Muscle layer of duodenum (tissue), 2 donors: ENCODE measurements around the gene MAP4K2.
A peak's percentile ranks its signal among the peaks of the same experiment; 100 is the strongest.
"Not testable (repeated sequence)": the region's sequence is repeated elsewhere in the genome, so short reads cannot be mapped to it uniquely, and the experiment has no call there.

Experiments used
- H3K27ac ChIP-seq: one replicate; pipeline ENCODE4 v1.7.0; 2013; ENCODE audit warnings: mild to moderate bottlenecking, low read length
- H3K27me3 ChIP-seq: one replicate; pipeline ENCODE4 v1.7.0; 2013; ENCODE audit warnings: low read depth, mild to moderate bottlenecking, control low read depth, low read length
- H3K36me3 ChIP-seq, 2 donors: one replicate each; pipeline ENCODE4 v1.7.0; 2013; ENCODE audit warnings: low read length in 2 of 2, control low read depth in 1 of 2, mild to moderate bottlenecking in 1 of 2; ENCODE audit not compliant: insufficient read depth in 2 of 2, control insufficient read depth in 1 of 2
- H3K4me1 ChIP-seq, 2 donors: one replicate each; pipeline ENCODE4 v1.7.0; 2013; ENCODE audit warnings: low read length in 2 of 2, mild to moderate bottlenecking in 2 of 2, control low read depth in 1 of 2, moderate library complexity in 1 of 2; ENCODE audit not compliant: insufficient read depth in 2 of 2, control insufficient read depth in 1 of 2
- H3K4me3 ChIP-seq, 2 donors: one replicate each; pipeline ENCODE4 v1.7.0; 2013; ENCODE audit warnings: low read length in 2 of 2, low read depth in 1 of 2, mild to moderate bottlenecking in 1 of 2
- H3K9me3 ChIP-seq, 2 donors: one replicate each; pipeline ENCODE4 v1.7.0; 2013; ENCODE audit warnings: low read length in 2 of 2, control low read depth in 1 of 2, mild to moderate bottlenecking in 1 of 2; ENCODE audit not compliant: control insufficient read depth in 1 of 2
- donor health status: healthy.

The MAP4K2 gene

GRCh38 chr11:64803158-64803845 is at the start of gene MAP4K2:
Gene MAP4K2 (minus strand): TSS chr11:64803214. CDS start chr11:64803149, 65 bp downstream.
- Histone ChIP-seq H3K27ac (peak within 1 kb of the TSS; percentile 64), H3K4me3 (peak within 1 kb of the TSS; percentile 70 to 76), H3K36me3 (peaks cover 2 to 31% of the 10 kb centered on the region in 2 donors), H3K4me1 (peaks cover 5 to 30% of the 10 kb centered on the region in 2 donors), H3K9me3 (no peaks in the 10 kb centered on the region), H3K27me3 (no peaks in the 10 kb centered on the region)

DNA sequence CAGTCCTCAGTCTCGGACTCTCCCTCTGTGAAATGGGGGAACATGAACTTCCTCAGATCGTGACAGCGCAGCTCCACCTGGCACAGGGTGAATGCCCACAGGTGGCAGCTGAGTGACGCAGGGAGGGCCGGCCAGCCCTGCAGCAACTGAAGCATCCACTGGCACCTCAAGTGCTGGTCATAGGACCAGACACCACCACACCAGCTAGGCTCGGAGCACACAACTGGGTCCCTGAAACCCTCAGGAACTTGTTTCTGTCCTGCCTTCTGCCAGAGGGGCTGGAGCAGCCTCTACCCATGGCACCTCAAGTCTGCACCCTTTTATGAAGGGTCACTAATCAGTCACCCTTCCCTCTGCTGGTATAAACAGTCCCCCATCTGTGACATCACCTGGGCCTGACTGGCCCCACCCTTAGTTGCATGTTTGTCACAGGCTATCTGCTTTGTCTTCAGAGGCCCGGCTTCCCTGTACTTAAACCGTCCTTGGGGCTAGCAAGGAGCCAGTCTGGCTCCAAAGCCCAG is 48.9 kb upstream of the MAP4K2 start:
- Histone ChIP-seq H3K4me1 (peaks cover 31 to 53% of the 10 kb centered on the region in 2 donors), H3K27ac (peak overlapping the region; percentile 34), H3K9me3 (no peaks in the 10 kb centered on the region), H3K4me3 (no peak overlapping the region), H3K36me3 (peaks cover 0 to 23% of the 10 kb centered on the region in 2 donors), H3K27me3 (no peaks in the 10 kb centered on the region)

- Histone ChIP-seq H3K36me3 (peaks cover 0 to 23% of the 10 kb centered on the region in 2 donors), H3K27me3 (no peaks in the 10 kb centered on the region), H3K4me3 (no peak overlapping the region), H3K27ac (peak overlapping the region; percentile 34), H3K9me3 (no peaks in the 10 kb centered on the region), H3K4me1 (peaks cover 26 to 44% of the 10 kb centered on the region in 2 donors)
These were observed 48.1 kb upstream of the MAP4K2 start for GRCh38 chr11:64850979-64851567.

- no peaks in the 10 kb centered on the region for H3K9me3 ChIP-seq
These were observed 46.8 kb upstream of the MAP4K2 start for GRCh38 chr11:64849598-64850356.

DNA sequence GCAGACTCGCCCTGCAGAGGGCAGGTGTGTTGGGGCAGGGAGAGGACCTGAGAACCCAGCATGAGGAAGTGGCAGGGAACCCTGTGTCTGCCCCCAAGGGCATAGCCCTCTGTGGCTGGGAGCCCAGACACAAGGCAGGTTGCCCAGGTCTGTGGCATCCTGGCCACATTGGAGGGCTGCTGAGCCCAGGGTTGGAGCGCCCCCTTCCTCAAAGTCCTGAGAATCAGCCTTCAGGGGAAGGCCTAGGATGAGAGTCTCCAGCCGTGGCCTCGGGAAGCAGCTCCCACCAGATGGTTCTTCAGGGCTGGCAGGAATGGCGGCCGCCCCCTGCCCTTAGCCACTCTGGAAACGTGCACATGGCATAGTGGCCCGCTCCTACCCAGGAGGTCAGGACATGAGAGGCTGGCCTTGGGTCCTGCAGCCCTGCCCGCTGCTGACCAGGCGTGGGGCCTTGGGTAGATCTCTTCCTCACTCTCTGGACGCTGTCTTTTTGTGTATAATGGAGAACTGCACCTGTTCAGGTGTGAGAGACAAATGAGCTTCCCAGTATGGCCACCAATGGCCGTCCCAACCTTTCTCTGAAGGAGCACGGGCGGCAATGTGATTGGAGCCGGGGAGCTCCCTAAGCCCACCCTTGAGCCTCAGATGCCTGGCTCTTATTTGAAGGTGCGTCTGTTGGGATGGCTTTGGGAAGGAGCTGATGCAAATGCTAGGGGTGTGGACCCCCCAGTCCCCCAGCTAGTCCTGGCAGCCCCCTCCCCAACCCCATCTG is 46.0 kb upstream of the MAP4K2 start:
- Histone ChIP-seq H3K9me3 (no peaks in the 10 kb centered on the region), H3K4me3 (no peak overlapping the region), H3K36me3 (peaks cover 0 to 13% of the 10 kb centered on the region in 2 donors), H3K4me1 (peaks cover 12 to 32% of the 10 kb centered on the region in 2 donors), H3K27ac (peak overlapping the region; percentile 23), H3K27me3 (no peaks in the 10 kb centered on the region)

More at GRCh38 chr11:64849598-64850356, 46.8 kb upstream of the MAP4K2 start:
- H3K36me3 ChIP-seq, result peaks cover 0 to 21% of the 10 kb centered on the region in 2 donors
- H3K4me3 ChIP-seq, result no peak overlapping the region
- no peaks in the 10 kb centered on the region for H3K27me3 ChIP-seq
- peaks cover 13 to 33% of the 10 kb centered on the region in 2 donors for H3K4me1 ChIP-seq
- H3K27ac ChIP-seq, result no peak overlapping the region

DNA sequence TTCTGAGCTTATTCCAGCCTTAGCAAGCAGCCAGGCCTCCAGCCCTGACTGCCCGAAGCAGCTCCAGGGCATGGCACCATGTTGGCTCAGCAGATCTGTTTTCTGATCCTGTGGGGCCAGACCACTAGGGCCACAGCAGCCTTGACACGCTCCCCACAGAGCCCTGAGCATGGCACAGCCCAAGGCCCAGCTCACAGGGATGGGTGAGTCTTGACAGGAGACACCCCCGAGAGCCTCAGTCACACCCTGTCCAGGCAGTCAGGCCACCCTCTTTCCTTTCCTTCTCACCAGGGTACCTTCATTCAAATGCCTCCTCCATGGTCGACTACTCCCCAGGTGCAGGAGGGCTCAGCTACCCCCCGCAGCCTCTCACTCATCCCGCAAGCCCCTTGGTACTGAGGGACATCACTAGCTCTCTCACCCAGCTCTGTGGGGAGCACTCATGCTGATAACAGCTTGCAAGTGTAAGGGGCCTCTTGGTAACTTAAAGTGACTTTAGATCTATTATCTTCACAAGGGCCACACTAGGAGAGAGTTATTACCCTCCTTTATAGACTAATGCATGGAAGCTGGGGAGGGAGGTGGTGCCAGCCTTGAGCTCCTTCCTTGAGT is 45.3 kb upstream of the MAP4K2 start:
- H3K9me3 ChIP-seq, result no peaks in the 10 kb centered on the region
- H3K36me3 ChIP-seq, result peaks cover 0 to 6% of the 10 kb centered on the region in 2 donors
- peaks cover 11 to 27% of the 10 kb centered on the region in 2 donors for H3K4me1 ChIP-seq
- H3K27ac ChIP-seq, result peak overlapping the region; percentile 23
- no peaks in the 10 kb centered on the region for H3K27me3 ChIP-seq
- no peak overlapping the region for H3K4me3 ChIP-seq

DNA sequence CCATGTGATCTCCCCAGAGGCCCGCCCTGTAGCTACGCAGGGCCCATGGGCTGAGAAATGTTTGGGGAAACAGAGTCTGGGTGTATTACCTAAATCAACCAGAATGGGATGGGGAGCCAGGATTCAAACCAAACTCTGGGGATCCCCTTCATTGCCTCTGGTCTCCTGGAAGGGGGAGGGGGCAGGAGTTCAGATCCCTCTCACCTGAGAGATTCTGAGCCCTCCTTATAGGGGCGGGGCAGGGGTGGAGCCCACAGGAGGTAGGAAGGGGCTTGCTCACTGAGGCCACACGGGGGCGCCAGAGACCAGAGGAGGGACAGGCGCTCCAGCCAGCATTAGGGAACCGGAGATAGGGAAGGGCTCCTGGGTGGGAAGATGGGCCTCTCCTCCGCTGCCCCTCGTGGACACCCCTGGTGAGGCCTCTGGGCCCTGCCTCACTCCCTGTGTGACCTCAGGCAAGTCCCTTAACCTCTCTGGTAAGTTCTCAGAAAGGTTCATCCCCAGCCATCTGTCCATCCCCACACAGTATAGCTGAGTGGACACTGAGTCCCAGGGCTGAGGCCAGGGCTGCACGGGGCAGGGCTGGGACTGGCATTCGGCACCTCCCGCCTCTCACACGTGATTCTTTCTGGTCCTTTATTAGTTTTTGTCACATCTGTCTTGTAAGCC is 44.1 kb upstream of the MAP4K2 start:
- H3K27me3 ChIP-seq, result no peaks in the 10 kb centered on the region
- H3K36me3 ChIP-seq, result no peaks in the 10 kb centered on the region
- H3K4me3 ChIP-seq, result no peak overlapping the region
- H3K27ac ChIP-seq, result no peak overlapping the region
- no peaks in the 10 kb centered on the region for H3K9me3 ChIP-seq
- peaks cover 10 to 27% of the 10 kb centered on the region in 2 donors for H3K4me1 ChIP-seq

- not testable (repeated sequence) for H3K27ac ChIP-seq, H3K9me3 ChIP-seq, H3K36me3 ChIP-seq, H3K27me3 ChIP-seq, H3K4me3 ChIP-seq
- peaks cover 10 to 24% of the 10 kb centered on the region in 2 donors for H3K4me1 ChIP-seq
These were observed 42.7 kb upstream of the MAP4K2 start for GRCh38 chr11:64845776-64846129.

DNA sequence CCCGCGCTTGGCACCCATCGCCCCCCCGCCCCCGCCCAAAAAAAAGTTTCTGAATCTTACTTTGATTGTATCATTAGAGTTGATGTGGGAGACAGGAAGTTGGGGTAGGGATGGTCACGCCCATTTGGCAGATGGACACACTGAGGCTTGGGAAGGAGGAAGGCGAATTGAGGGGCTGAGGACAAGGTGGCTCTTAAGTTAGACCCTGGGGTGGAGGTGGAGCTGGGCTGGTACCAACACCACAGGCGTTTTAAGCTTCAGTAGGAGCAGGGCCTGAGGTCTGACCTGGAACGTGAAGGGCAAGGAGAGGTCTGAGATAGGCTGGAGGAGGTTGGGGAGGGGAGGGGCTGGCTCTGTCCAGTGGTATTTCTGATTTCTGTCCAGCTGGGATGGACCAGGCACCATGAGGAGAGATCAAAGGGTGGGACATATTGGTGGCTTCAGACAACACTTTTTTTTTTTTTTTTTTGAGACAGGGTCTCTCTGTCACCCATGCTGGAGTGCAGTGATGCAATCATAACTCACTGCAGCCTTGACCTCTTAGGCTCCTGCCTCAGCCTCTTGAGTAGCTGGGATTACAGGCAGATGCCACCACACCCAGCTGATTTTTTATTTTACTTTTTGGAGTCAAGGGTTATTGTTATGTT is 42.2 kb upstream of the MAP4K2 start:
- no peaks in the 10 kb centered on the region for H3K36me3 ChIP-seq
- H3K27me3 ChIP-seq, result no peaks in the 10 kb centered on the region
- no peak overlapping the region for H3K27ac ChIP-seq
- peaks cover 10 to 24% of the 10 kb centered on the region in 2 donors for H3K4me1 ChIP-seq
- no peak overlapping the region for H3K4me3 ChIP-seq
- no peaks in the 10 kb centered on the region for H3K9me3 ChIP-seq
